AG20443 (cell line): Measurements from ENCODE around the gene SEMA6C.

Experiments
- DNase-seq: peaks from one replicate; pipeline ENCODE4 v3.0.0; 2012; ENCODE audit warnings: low spot score, mixed read lengths

The SEMA6C gene

GRCh38 chr1:151158326-151158725 is 11.9 kb upstream of the SEMA6C start:
- no peak for DNase-seq

- DNase-seq, result no peak
These were observed 10.7 kb upstream of the SEMA6C start for GRCh38 chr1:151157067-151157531.

- no peak for DNase-seq
These were observed 10.0 kb upstream of the SEMA6C start, which contains the start of gene TNFAIP8L2 for GRCh38 chr1:151156515-151156819. TSS of gene TNFAIP8L2 (plus strand) at chr1:151156649. CDS start at chr1:151158698, 2,049 bp downstream.

GRCh38 chr1:151147665-151148064 is 1.2 kb upstream of the SEMA6C start:
- no peak for DNase-seq

GRCh38 chr1:151147132-151147503 is 687 bp upstream of the SEMA6C start:
- DNase-seq, result no peak

GRCh38 chr1:151146072-151146411 is 389 bp downstream of the SEMA6C start:
- DNase-seq, result no peak

- peak; percentile 26 for DNase-seq
These were observed 943 bp downstream of the SEMA6C start for GRCh38 chr1:151145304-151146071.

- no peak for DNase-seq
These were observed 1.7 kb downstream of the SEMA6C start for GRCh38 chr1:151144474-151145303.

GRCh38 chr1:151143986-151144385 is 2.4 kb downstream of the SEMA6C start:
- DNase-seq, result no peak

- no peak for DNase-seq
These were observed 3.4 kb downstream of the SEMA6C start for GRCh38 chr1:151143057-151143435.

- DNase-seq, result no peak
These were observed 3.9 kb downstream of the SEMA6C start for GRCh38 chr1:151142411-151143056.

- no peak for DNase-seq
These were observed 8.6 kb downstream of the SEMA6C start for GRCh38 chr1:151137789-151138188.

- no peak for DNase-seq
These were observed 10.7 kb downstream of the SEMA6C start for GRCh38 chr1:151135433-151136385.

GRCh38 chr1:151134991-151135390 is 11.4 kb downstream of the SEMA6C start:
- no peak for DNase-seq

GRCh38 chr1:151134396-151134795 is 12.0 kb downstream of the SEMA6C start:
- DNase-seq, result no peak

- no peak for DNase-seq
These were observed 13.2 kb downstream of the SEMA6C start for GRCh38 chr1:151133018-151133806.

- no peak for DNase-seq
These were observed 14.0 kb downstream of the SEMA6C start for GRCh38 chr1:151132335-151133017.

GRCh38 chr1:151131701-151132334 is 14.6 kb downstream of the SEMA6C start:
- peak; percentile 16 for DNase-seq

- peak; percentile 92 for DNase-seq
These were observed 15.3 kb downstream of the SEMA6C start for GRCh38 chr1:151130987-151131586.
